ENCODE data around the gene RASL10A. TPM values are rescaled to one million over a fixed set of nuclear protein-coding genes. Genes with fewer than 3 reads are reported as not detected.

Gene RASL10A
- total RNA-seq, 4 donors from 2014 or later, result 0.38 to 3.5 (median 0.75) TPM; not detected in 1

- Histone ChIP-seq H3K4me1 (no peaks in the 10 kb centered on the region), H3K9me3 (no peaks in the 10 kb centered on the region), H3K27ac (no peak overlapping the region), H3K36me3 (peaks cover 59 to 100% (median 74%) of the 10 kb centered on the region in 3 donors), H3K27me3 (no peaks in the 10 kb centered on the region), H3K4me3 (no peak overlapping the region)
- WGBS, 2 donors, result 90% methylated on average over 9 of the region's 9 CpGs
- TF ChIP-seq CTCF (IDR thresholded peaks at IDR 0.05) (no peak), POLR2A (IDR thresholded peaks at IDR 0.05) (no peak)
- intact Hi-C loops (cut with DNase I), result no loop called here
- DNase-seq, result no peak
Measured at GRCh38 chr22:29352778-29353177, 37.3 kb upstream of the RASL10A start.

DNA sequence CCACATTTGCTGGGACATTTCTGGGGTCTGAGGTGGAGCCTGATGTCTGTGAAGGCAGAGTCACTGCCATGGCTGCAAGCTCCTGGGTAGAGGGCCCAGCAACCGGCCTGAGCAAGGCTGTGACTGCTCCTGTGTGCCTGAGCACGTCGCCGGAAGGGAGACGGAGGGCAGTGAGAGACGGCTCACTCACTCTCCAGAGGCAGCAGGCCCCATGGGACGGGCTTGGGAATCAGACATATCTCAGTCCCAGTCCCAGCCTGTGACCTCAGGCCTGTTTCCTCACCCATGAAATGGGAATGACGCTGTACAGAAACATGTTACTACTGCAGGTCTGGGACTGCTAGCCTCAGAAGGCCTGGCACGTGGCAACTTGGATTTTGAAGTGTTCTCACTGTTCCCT lies 36.4 kb upstream of the RASL10A start:
- TF ChIP-seq CTCF (IDR thresholded peaks at IDR 0.05) (no peak), POLR2A (IDR thresholded peaks at IDR 0.05) (no peak)
- H3K36me3 ChIP-seq, result peaks cover 65 to 100% (median 77%) of the 10 kb centered on the region in 3 donors
- intact Hi-C loops (cut with DNase I), result no loop called here
- H3K9me3 ChIP-seq, result no peaks in the 10 kb centered on the region
- WGBS, 2 donors, result 94 to 100% methylated on average over 1 to 9 of the region's 9 CpGs
- no peak overlapping the region for H3K4me3 ChIP-seq
- DNase-seq, result no peak
- no peak overlapping the region for H3K27ac ChIP-seq
- no peaks in the 10 kb centered on the region for H3K27me3 ChIP-seq
- H3K4me1 ChIP-seq, result peaks cover 0 to 5% (median 0%) of the 10 kb centered on the region in 3 donors

GRCh38 chr22:29351042-29351441 lies 35.5 kb upstream of the RASL10A start:
- Histone ChIP-seq H3K4me1 (peaks cover 0 to 13% (median 0%) of the 10 kb centered on the region in 3 donors), H3K36me3 (peaks cover 65 to 100% (median 74%) of the 10 kb centered on the region in 3 donors), H3K27ac (no peak overlapping the region), H3K27me3 (no peaks in the 10 kb centered on the region), H3K9me3 (no peaks in the 10 kb centered on the region), H3K4me3 (no peak overlapping the region)
- no peak for DNase-seq
- WGBS, 2 donors, result 95 to 100% methylated on average over 4 to 6 of the region's 6 CpGs
- intact Hi-C loops (cut with DNase I), result no loop called here
- TF ChIP-seq CTCF (IDR thresholded peaks at IDR 0.05), result no peak

GRCh38 chr22:29348956-29349355 lies 33.5 kb upstream of the RASL10A start:
- Histone ChIP-seq H3K27ac (no peak overlapping the region), H3K4me3 (no peak overlapping the region), H3K9me3 (no peaks in the 10 kb centered on the region), H3K4me1 (peaks cover 0 to 23% (median 0%) of the 10 kb centered on the region in 3 donors), H3K36me3 (peaks cover 60 to 100% (median 63%) of the 10 kb centered on the region in 3 donors), H3K27me3 (no peaks in the 10 kb centered on the region)
- TF ChIP-seq POLR2A (IDR thresholded peaks at IDR 0.05) (no peak), CTCF (IDR thresholded peaks at IDR 0.05) (no peak)
- intact Hi-C loops (cut with DNase I), result no loop called here
- DNase-seq, result no peak
- WGBS, 2 donors, result 83% methylated on average over 11 to 14 of the region's 18 CpGs

GRCh38 chr22:29348041-29348440 lies 32.5 kb upstream of the RASL10A start:
- no peak overlapping the region for H3K27ac ChIP-seq
- H3K36me3 ChIP-seq, result peaks cover 55 to 100% (median 62%) of the 10 kb centered on the region in 3 donors
- H3K27me3 ChIP-seq, result no peaks in the 10 kb centered on the region
- WGBS, 2 donors, result 77 to 89% methylated on average over 2 of the region's 2 CpGs
- TF ChIP-seq POLR2A (IDR thresholded peaks at IDR 0.05) (no peak), CTCF (IDR thresholded peaks at IDR 0.05) (no peak)
- DNase-seq, result no peak
- intact Hi-C loops (cut with DNase I), result no loop called here
- H3K4me1 ChIP-seq, result peaks cover 0 to 23% (median 0%) of the 10 kb centered on the region in 3 donors
- no peaks in the 10 kb centered on the region for H3K9me3 ChIP-seq
- no peak overlapping the region for H3K4me3 ChIP-seq
